ENCODE data around the gene PPCDC.

The PPCDC gene

GRCh38 chr15:75043509-75044257 lies 20.3 kb downstream of the PPCDC start:
- no peak for DNase-seq (ENCODE audit: insufficient read length, low spot score)
- FAIRE-seq: no peak

- FAIRE-seq: no peak
These were observed 21.0 kb downstream of the PPCDC start for GRCh38 chr15:75044258-75044878.

GRCh38 chr15:75045332-75046015 lies 22.1 kb downstream of the PPCDC start:
- FAIRE-seq: no peak
- DNase-seq (ENCODE audit: insufficient read length, low spot score): no peak

More at GRCh38 chr15:75044258-75044878, 21.0 kb downstream of the PPCDC start:
- DNase-seq (ENCODE audit: insufficient read length, low spot score): no peak

- DNase-seq (ENCODE audit: insufficient read length, low spot score) (no peak), FAIRE-seq (no peak)
These were observed 25.0 kb downstream of the PPCDC start for GRCh38 chr15:75048394-75048793.

GRCh38 chr15:75049392-75049791 lies 26.0 kb downstream of the PPCDC start:
- DNase-seq (ENCODE audit: insufficient read length, low spot score) (no peak), FAIRE-seq (no peak)

GRCh38 chr15:75050283-75050682 lies 26.9 kb downstream of the PPCDC start:
- FAIRE-seq (no peak), DNase-seq (ENCODE audit: insufficient read length, low spot score) (no peak)

GRCh38 chr15:75051191-75051608 lies 27.8 kb downstream of the PPCDC start:
- no peak for FAIRE-seq
- DNase-seq (ENCODE audit: insufficient read length, low spot score): no peak

- no peak for FAIRE-seq
- DNase-seq (ENCODE audit: insufficient read length, low spot score): no peak
These were observed 28.3 kb downstream of the PPCDC start for GRCh38 chr15:75051711-75052110.

- DNase-seq (ENCODE audit: insufficient read length, low spot score) (no peak), FAIRE-seq (no peak)
These were observed 29.8 kb downstream of the PPCDC start for GRCh38 chr15:75052972-75053747.

GRCh38 chr15:75053748-75054125 lies 30.3 kb downstream of the PPCDC start:
- FAIRE-seq (no peak), DNase-seq (ENCODE audit: insufficient read length, low spot score) (no peak)

GRCh38 chr15:75054172-75054897 lies 30.9 kb downstream of the PPCDC start:
- FAIRE-seq: no peak
- DNase-seq (ENCODE audit: insufficient read length, low spot score): no peak

- FAIRE-seq (no peak), DNase-seq (ENCODE audit: insufficient read length, low spot score) (no peak)
These were observed 32.6 kb downstream of the PPCDC start for GRCh38 chr15:75056036-75056435.

GRCh38 chr15:75058127-75058905 lies 34.9 kb downstream of the PPCDC start:
- FAIRE-seq: no peak
- DNase-seq (ENCODE audit: insufficient read length, low spot score): peak; percentile 52

GRCh38 chr15:75059607-75060006 lies 36.2 kb downstream of the PPCDC start:
- FAIRE-seq (no peak), DNase-seq (ENCODE audit: insufficient read length, low spot score) (no peak)

- no peak for FAIRE-seq
- DNase-seq (ENCODE audit: insufficient read length, low spot score): no peak
These were observed 37.9 kb downstream of the PPCDC start for GRCh38 chr15:75061272-75061671.

GRCh38 chr15:75062706-75063105 lies 39.3 kb downstream of the PPCDC start:
- DNase-seq (ENCODE audit: insufficient read length, low spot score) (no peak), FAIRE-seq (no peak)

GRCh38 chr15:75063338-75063737 lies 39.9 kb downstream of the PPCDC start:
- DNase-seq (ENCODE audit: insufficient read length, low spot score) (no peak), FAIRE-seq (no peak)

- DNase-seq (ENCODE audit: insufficient read length, low spot score) (no peak), FAIRE-seq (no peak)
These were observed 40.5 kb downstream of the PPCDC start for GRCh38 chr15:75063889-75064288.

- no peak for FAIRE-seq
These were observed 41.5 kb downstream of the PPCDC start for GRCh38 chr15:75064846-75065245.

GRCh38 chr15:75065467-75065850 lies 42.1 kb downstream of the PPCDC start:
- DNase-seq (ENCODE audit: insufficient read length, low spot score) (no peak), FAIRE-seq (no peak)

More at GRCh38 chr15:75064846-75065245, 41.5 kb downstream of the PPCDC start:
- DNase-seq (ENCODE audit: insufficient read length, low spot score): no peak
